Calu3 (cell line): ENCODE results near the gene PRKAA2. TPM values are rescaled to one million over a fixed set of nuclear protein-coding genes. Genes with fewer than 3 reads are reported as not detected.

Experiments used
- BruUV-seq: library from RNA; stranded (reverse); fragments of 400-500 nt; replicated peaks from 2 replicates; lab custom pipeline; 2021; lab: Mats Ljungman, UMichigan
- CTCF ChIA-PET: fragments of 300-600 bp; sonication (Branson Sonifier 250); formaldehyde crosslinking; loops from one replicate; lab custom pipeline; 2022; ENCODE audit warnings: antibody characterized with exemption; lab: Charles Lee
- DNase-seq: peaks from one replicate; pipeline ENCODE4 v3.0.0; 2022
- H3K27ac Mint-ChIP-seq: one replicate; pipeline ENCODE4 v1.8.0; 2022; ENCODE audit warnings: mixed read lengths; ENCODE audit not compliant: unreplicated experiment
- H3K27me3 Mint-ChIP-seq: one replicate; pipeline ENCODE4 v1.8.0; 2022; ENCODE audit warnings: mixed read lengths; ENCODE audit not compliant: unreplicated experiment
- H3K36me3 Mint-ChIP-seq: one replicate; pipeline ENCODE4 v1.8.0; 2022; ENCODE audit warnings: mild to moderate bottlenecking, moderate library complexity, mixed read lengths; ENCODE audit not compliant: insufficient read depth, unreplicated experiment
- H3K4me1 Mint-ChIP-seq: one replicate; pipeline ENCODE4 v1.8.0; 2022; ENCODE audit warnings: mild to moderate bottlenecking, low read depth, mixed read lengths; ENCODE audit not compliant: unreplicated experiment
- H3K4me3 Mint-ChIP-seq: one replicate; pipeline ENCODE4 v1.8.0; 2022; ENCODE audit warnings: mild to moderate bottlenecking, low read depth, moderate library complexity, mixed read lengths; ENCODE audit not compliant: unreplicated experiment
- H3K9me3 Mint-ChIP-seq: one replicate; pipeline ENCODE4 v1.8.0; 2022; ENCODE audit warnings: low read depth, mixed read lengths; ENCODE audit not compliant: unreplicated experiment
- CTCF ChIP-seq: fragments of 200-600 bp; IDR thresholded peaks from one replicate; pipeline ENCODE4 v1.8.0; 2022; ENCODE audit warnings: antibody characterized with exemption; ENCODE audit not compliant: unreplicated experiment
- intact Hi-C: fragments of 100-400 bp; cut with micrococcal nuclease; formaldehyde crosslinking; loops from one replicate; pipeline ENCODE4 v1.10.0; 2022; ENCODE audit not compliant: unreplicated experiment
- total RNA-seq: library from RNA; stranded (reverse); gene quantifications from 2 replicates; pipeline ENCODE4 v1.2.3, GENCODE V29; 2022

PRKAA2 gene
- total RNA-seq, 1 experiment from 2014 or later, result 9.7 TPM

- CTCF ChIA-PET, result no interaction called here
- no peak for DNase-seq
- H3K27ac Mint-ChIP-seq, result no peak overlapping the region
- no peaks in the 10 kb centered on the region for H3K4me1 Mint-ChIP-seq
- BruUV-seq, result no TSS peak
- H3K4me3 Mint-ChIP-seq, result no peak overlapping the region
- H3K36me3 Mint-ChIP-seq, result no peaks in the 10 kb centered on the region
- TF ChIP-seq CTCF, result no peak
- no peaks in the 10 kb centered on the region for H3K27me3 Mint-ChIP-seq
- H3K9me3 Mint-ChIP-seq, result no peaks in the 10 kb centered on the region
- intact Hi-C loops, result no loop called here
Measured at GRCh38 chr1:56719171-56719570, 74.1 kb downstream of the PRKAA2 start.

- CTCF ChIA-PET, result no interaction called here
- peaks cover 21% of the 10 kb centered on the region for H3K27me3 Mint-ChIP-seq
- peaks cover 3% of the 10 kb centered on the region for H3K9me3 Mint-ChIP-seq
- no peak overlapping the region for H3K27ac Mint-ChIP-seq
- no peaks in the 10 kb centered on the region for H3K4me1 Mint-ChIP-seq
- BruUV-seq, result no TSS peak
- no peak for TF ChIP-seq CTCF
- intact Hi-C loops, result no loop called here
- H3K36me3 Mint-ChIP-seq, result no peaks in the 10 kb centered on the region
- no peak overlapping the region for H3K4me3 Mint-ChIP-seq
- DNase-seq, result no peak
Measured at GRCh38 chr1:56726706-56727105, 81.6 kb downstream of the PRKAA2 start.

- Mint-ChIP-seq H3K4me3 (no peak overlapping the region), H3K27me3 (peaks cover 29% of the 10 kb centered on the region), H3K4me1 (no peaks in the 10 kb centered on the region), H3K27ac (no peak overlapping the region), H3K9me3 (peaks cover 3% of the 10 kb centered on the region), H3K36me3 (no peaks in the 10 kb centered on the region)
- intact Hi-C loops, result no loop called here
- CTCF ChIA-PET, result no interaction called here
- TF ChIP-seq CTCF, result no peak
- no TSS peak for BruUV-seq
- no peak for DNase-seq
Measured at GRCh38 chr1:56728964-56729363, 83.8 kb downstream of the PRKAA2 start.

GRCh38 chr1:56745231-56745630, 100.1 kb downstream of the PRKAA2 start:
- no peak for DNase-seq
- Mint-ChIP-seq H3K4me3 (no peak overlapping the region), H3K36me3 (no peaks in the 10 kb centered on the region), H3K4me1 (no peaks in the 10 kb centered on the region), H3K9me3 (no peaks in the 10 kb centered on the region), H3K27ac (no peak overlapping the region), H3K27me3 (no peaks in the 10 kb centered on the region)
- CTCF ChIA-PET, result no interaction called here
- no TSS peak for BruUV-seq
- intact Hi-C loops, result no loop called here
- TF ChIP-seq CTCF, result no peak
